Activated naive CD8-positive, alpha-beta T cell (primary cell): ENCODE measurements around the gene BEX3.
"Not testable (repeated sequence)": the region's sequence is repeated elsewhere in the genome, so short reads cannot be mapped to it uniquely, and the experiment has no call there.

Source experiments
- H3K27ac Mint-ChIP-seq: one replicate; pipeline ENCODE4 v1.8.0; 2021; ENCODE audit warnings: mixed read lengths
- H3K27me3 Mint-ChIP-seq: one replicate; pipeline ENCODE4 v1.8.0; 2021; ENCODE audit warnings: mixed read lengths
- H3K36me3 Mint-ChIP-seq: one replicate; pipeline ENCODE4 v1.8.0; 2021; ENCODE audit warnings: mixed read lengths
- H3K4me1 Mint-ChIP-seq: one replicate; pipeline ENCODE4 v1.8.0; 2021; ENCODE audit warnings: low read depth, mixed read lengths
- H3K4me3 Mint-ChIP-seq: one replicate; pipeline ENCODE4 v1.8.0; 2021; ENCODE audit warnings: mild to moderate bottlenecking, mixed read lengths
- H3K9me3 Mint-ChIP-seq: one replicate; pipeline ENCODE4 v1.8.0; 2021; ENCODE audit warnings: low read depth, mixed read lengths

The BEX3 gene

GRCh38 chrX:103376118-103376978 is at the start of gene BEX3:
BEX3 (plus strand) TSS chrX:103376538; CDS start chrX:103377522, 984 bp downstream.
- H3K36me3 Mint-ChIP-seq = no peaks in the 10 kb centered on the region
- H3K27me3 Mint-ChIP-seq = no peaks in the 10 kb centered on the region
- H3K27ac Mint-ChIP-seq = no peak within 1 kb of the TSS
- H3K4me3 Mint-ChIP-seq = peak within 1 kb of the TSS; percentile 85
- peaks cover 7% of the 10 kb centered on the region for H3K4me1 Mint-ChIP-seq
- H3K9me3 Mint-ChIP-seq = no peaks in the 10 kb centered on the region

- H3K27me3 Mint-ChIP-seq = peaks cover 8% of the 10 kb centered on the region
Observed at GRCh38 chrX:103329991-103330390, 46.3 kb upstream of the BEX3 start, which contains the start of gene TCEAL7. TCEAL7 (plus strand) TSS chrX:103330239; CDS start chrX:103331404, 1,165 bp downstream.

GRCh38 chrX:103330681-103331288 is 45.6 kb upstream of the BEX3 start:
- H3K4me1 Mint-ChIP-seq = peaks cover 4% of the 10 kb centered on the region
- H3K27ac Mint-ChIP-seq = no peak overlapping the region
- H3K4me3 Mint-ChIP-seq = no peak overlapping the region
- H3K27me3 Mint-ChIP-seq = peaks cover 8% of the 10 kb centered on the region
- no peaks in the 10 kb centered on the region for H3K9me3 Mint-ChIP-seq
- no peaks in the 10 kb centered on the region for H3K36me3 Mint-ChIP-seq

More at GRCh38 chrX:103329991-103330390, 46.3 kb upstream of the BEX3 start, which contains the start of gene TCEAL7:
- H3K36me3 Mint-ChIP-seq = no peaks in the 10 kb centered on the region
- H3K9me3 Mint-ChIP-seq = no peaks in the 10 kb centered on the region
- peaks cover 4% of the 10 kb centered on the region for H3K4me1 Mint-ChIP-seq
- H3K4me3 Mint-ChIP-seq = no peak within 1 kb of the TSS
- H3K27ac Mint-ChIP-seq = no peak within 1 kb of the TSS

GRCh38 chrX:103338663-103339062 is 37.7 kb upstream of the BEX3 start:
- Mint-ChIP-seq H3K27ac (no peak overlapping the region), H3K36me3 (no peaks in the 10 kb centered on the region), H3K27me3 (no peaks in the 10 kb centered on the region), H3K4me3 (no peak overlapping the region), H3K4me1 (peaks cover 3% of the 10 kb centered on the region), H3K9me3 (no peaks in the 10 kb centered on the region)

GRCh38 chrX:103343105-103343504 is 33.2 kb upstream of the BEX3 start:
- Mint-ChIP-seq H3K36me3 (no peaks in the 10 kb centered on the region), H3K4me1 (peaks cover 3% of the 10 kb centered on the region), H3K27me3 (no peaks in the 10 kb centered on the region), H3K27ac (no peak overlapping the region), H3K9me3 (no peaks in the 10 kb centered on the region), H3K4me3 (no peak overlapping the region)

GRCh38 chrX:103344606-103345005 is 31.7 kb upstream of the BEX3 start:
- peaks cover 3% of the 10 kb centered on the region for H3K4me1 Mint-ChIP-seq
- no peak overlapping the region for H3K4me3 Mint-ChIP-seq
- no peak overlapping the region for H3K27ac Mint-ChIP-seq

GRCh38 chrX:103347682-103348397 is 28.5 kb upstream of the BEX3 start:
- H3K27me3 Mint-ChIP-seq = no peaks in the 10 kb centered on the region
- H3K27ac Mint-ChIP-seq = no peak overlapping the region
- H3K36me3 Mint-ChIP-seq = no peaks in the 10 kb centered on the region
- H3K4me1 Mint-ChIP-seq = peaks cover 3% of the 10 kb centered on the region
- H3K4me3 Mint-ChIP-seq = no peak overlapping the region
- H3K9me3 Mint-ChIP-seq = no peaks in the 10 kb centered on the region

More at GRCh38 chrX:103344606-103345005, 31.7 kb upstream of the BEX3 start:
- Mint-ChIP-seq H3K9me3 (no peaks in the 10 kb centered on the region), H3K36me3 (no peaks in the 10 kb centered on the region), H3K27me3 (no peaks in the 10 kb centered on the region)

GRCh38 chrX:103356130-103356798 is 20.1 kb upstream of the BEX3 start, which contains the start of gene TCEAL9:
TCEAL9 (plus strand) TSS chrX:103356506; CDS start chrX:103357685, 1,179 bp downstream.
- peaks cover 8% of the 10 kb centered on the region for H3K4me1 Mint-ChIP-seq
- no peak within 1 kb of the TSS for H3K27ac Mint-ChIP-seq
- peaks cover 2% of the 10 kb centered on the region for H3K27me3 Mint-ChIP-seq
- H3K9me3 Mint-ChIP-seq = no peaks in the 10 kb centered on the region
- no peaks in the 10 kb centered on the region for H3K36me3 Mint-ChIP-seq
- peak within 1 kb of the TSS; percentile 91 for H3K4me3 Mint-ChIP-seq

GRCh38 chrX:103356858-103357257 is 19.5 kb upstream of the BEX3 start:
- H3K4me3 Mint-ChIP-seq = peak overlapping the region; percentile 91
- H3K36me3 Mint-ChIP-seq = no peaks in the 10 kb centered on the region
- no peak overlapping the region for H3K27ac Mint-ChIP-seq
- peaks cover 8% of the 10 kb centered on the region for H3K4me1 Mint-ChIP-seq
- no peaks in the 10 kb centered on the region for H3K9me3 Mint-ChIP-seq
- peaks cover 2% of the 10 kb centered on the region for H3K27me3 Mint-ChIP-seq

GRCh38 chrX:103357871-103358270 is 18.5 kb upstream of the BEX3 start:
- Mint-ChIP-seq H3K4me1 (peaks cover 8% of the 10 kb centered on the region), H3K9me3 (no peaks in the 10 kb centered on the region), H3K36me3 (no peaks in the 10 kb centered on the region), H3K4me3 (peak overlapping the region; percentile 58), H3K27me3 (peaks cover 2% of the 10 kb centered on the region), H3K27ac (no peak overlapping the region)

GRCh38 chrX:103359605-103360004 is 16.7 kb upstream of the BEX3 start:
- not testable (repeated sequence) for H3K4me3 Mint-ChIP-seq, H3K36me3 Mint-ChIP-seq, H3K27ac Mint-ChIP-seq, H3K27me3 Mint-ChIP-seq, H3K9me3 Mint-ChIP-seq, H3K4me1 Mint-ChIP-seq

GRCh38 chrX:103360092-103360491 is 16.2 kb upstream of the BEX3 start:
- no peaks in the 10 kb centered on the region for H3K27me3 Mint-ChIP-seq
- no peaks in the 10 kb centered on the region for H3K9me3 Mint-ChIP-seq
- H3K4me1 Mint-ChIP-seq = peaks cover 8% of the 10 kb centered on the region
- H3K27ac Mint-ChIP-seq = no peak overlapping the region
- no peaks in the 10 kb centered on the region for H3K36me3 Mint-ChIP-seq
- H3K4me3 Mint-ChIP-seq = no peak overlapping the region

GRCh38 chrX:103360916-103361315 is 15.4 kb upstream of the BEX3 start:
- Mint-ChIP-seq H3K27ac (no peak overlapping the region), H3K4me3 (no peak overlapping the region), H3K4me1 (peaks cover 5% of the 10 kb centered on the region), H3K27me3 (no peaks in the 10 kb centered on the region), H3K36me3 (no peaks in the 10 kb centered on the region), H3K9me3 (no peaks in the 10 kb centered on the region)

GRCh38 chrX:103361798-103362197 is 14.5 kb upstream of the BEX3 start:
- H3K36me3 Mint-ChIP-seq = no peaks in the 10 kb centered on the region
- no peaks in the 10 kb centered on the region for H3K27me3 Mint-ChIP-seq
- H3K4me3 Mint-ChIP-seq = no peak overlapping the region
- no peak overlapping the region for H3K27ac Mint-ChIP-seq
- no peaks in the 10 kb centered on the region for H3K9me3 Mint-ChIP-seq
- peaks cover 3% of the 10 kb centered on the region for H3K4me1 Mint-ChIP-seq
